ENCODE measurements around the gene SLC17A6. TPM values are rescaled to one million over a fixed set of nuclear protein-coding genes. Genes with fewer than 3 reads are reported as not detected.

The SLC17A6 gene
- total and polyA plus RNA-seq, 8 donors: not detected

- ATAC-seq (no peak), DNase-seq (no peak)
- no peak overlapping the region for H3K4me3 ChIP-seq
- no peak for TF ChIP-seq CTCF (IDR thresholded peaks at IDR 0.05)
- intact Hi-C loops (cut with DNase I): no loop called here
- no peak overlapping the region for H3K27ac ChIP-seq
- H3K27me3 ChIP-seq: peaks cover 38 to 65% of the 10 kb centered on the region in 2 donors
- H3K4me1 ChIP-seq: no peaks in the 10 kb centered on the region
- no peaks in the 10 kb centered on the region for H3K36me3 ChIP-seq
- H3K9me3 ChIP-seq: no peaks in the 10 kb centered on the region
These were observed 8.1 kb downstream of the SLC17A6 start for GRCh38 chr11:22346282-22346681.

GRCh38 chr11:22347857-22348487 lies 9.8 kb downstream of the SLC17A6 start:
- no peak for TF ChIP-seq CTCF (IDR thresholded peaks at IDR 0.05)
- Histone ChIP-seq H3K4me3 (no peak overlapping the region), H3K36me3 (no peaks in the 10 kb centered on the region), H3K27ac (no peak overlapping the region), H3K9me3 (no peaks in the 10 kb centered on the region), H3K4me1 (no peaks in the 10 kb centered on the region), H3K27me3 (peaks cover 21 to 48% of the 10 kb centered on the region in 2 donors)
- no peak for ATAC-seq
- intact Hi-C loops (cut with DNase I): no loop called here
- DNase-seq: no peak

- Histone ChIP-seq H3K36me3 (no peaks in the 10 kb centered on the region), H3K4me3 (no peak overlapping the region), H3K4me1 (no peaks in the 10 kb centered on the region), H3K27ac (no peak overlapping the region), H3K9me3 (no peaks in the 10 kb centered on the region), H3K27me3 (peaks cover 7 to 33% of the 10 kb centered on the region in 2 donors)
- intact Hi-C loops (cut with DNase I): no loop called here
- ATAC-seq (no peak), DNase-seq (no peak)
- TF ChIP-seq CTCF (IDR thresholded peaks at IDR 0.05): no peak
These were observed 11.3 kb downstream of the SLC17A6 start for GRCh38 chr11:22349491-22349890.

- intact Hi-C loops (cut with DNase I): no loop called here
- no peak for ATAC-seq
These were observed 21.1 kb downstream of the SLC17A6 start for GRCh38 chr11:22359295-22359694.

GRCh38 chr11:22371160-22371559 lies 33.0 kb downstream of the SLC17A6 start:
- DNase-seq (no peak), ATAC-seq (no peak)
- H3K36me3 ChIP-seq: no peaks in the 10 kb centered on the region
- H3K4me1 ChIP-seq: no peaks in the 10 kb centered on the region
- no peak overlapping the region for H3K4me3 ChIP-seq
- no peak overlapping the region for H3K27ac ChIP-seq
- intact Hi-C loops (cut with DNase I): no loop called here
- no peak for TF ChIP-seq CTCF (IDR thresholded peaks at IDR 0.05)
- peaks cover 0 to 3% of the 10 kb centered on the region in 2 donors for H3K27me3 ChIP-seq
- no peaks in the 10 kb centered on the region for H3K9me3 ChIP-seq

More at GRCh38 chr11:22359295-22359694, 21.1 kb downstream of the SLC17A6 start:
- Histone ChIP-seq H3K4me3 (no peak overlapping the region), H3K36me3 (no peaks in the 10 kb centered on the region), H3K4me1 (no peaks in the 10 kb centered on the region), H3K9me3 (no peaks in the 10 kb centered on the region), H3K27ac (no peak overlapping the region), H3K27me3 (no peaks in the 10 kb centered on the region)
- TF ChIP-seq CTCF (IDR thresholded peaks at IDR 0.05): no peak
- no peak for DNase-seq
